Esophagus muscularis mucosa (tissue), 4 donors: ENCODE results near the gene NUDT9.
"Not testable (repeated sequence)": the region's sequence is repeated elsewhere in the genome, so short reads cannot be mapped to it uniquely, and the experiment has no call there.

Source experiments
- CTCF ChIP-seq, 3 experiments: fragments of 200-600 bp in 2 of 3; fragments of 450-650 bp in 1 of 3; sonication (generic) in 2 of 3; IDR thresholded peaks; one replicate each; pipeline ENCODE4 v1.5.1; 2017 to 2019; ENCODE audit warnings: antibody characterized with exemption in 3 of 3, mild to moderate bottlenecking in 2 of 3, moderate library complexity in 1 of 3
- EP300 ChIP-seq: sonication (generic); formaldehyde crosslinking; IDR thresholded peaks from one replicate; pipeline ENCODE4 v1.6.1; 2017; ENCODE audit warnings: antibody characterized with exemption
- POLR2A ChIP-seq: fragments of 450-650 bp; IDR thresholded peaks from one replicate; pipeline ENCODE4 v1.6.1; 2017; ENCODE audit warnings: antibody characterized with exemption, moderate library complexity, mild to moderate bottlenecking, low read depth
- POLR2AphosphoS5 ChIP-seq, 2 donors: sonication (generic); formaldehyde crosslinking; IDR thresholded peaks; one replicate each; pipeline ENCODE4 v1.6.1; 2017; ENCODE audit warnings: antibody characterized with exemption in 2 of 2

- not testable (repeated sequence) for TF ChIP-seq POLR2AphosphoS5 (IDR thresholded peaks at IDR 0.05); CTCF (IDR thresholded peaks at IDR 0.05); EP300; POLR2A
These were observed 1.7 kb downstream of the NUDT9 start for GRCh38 chr4:87424099-87424543.
